ENCODE results near the gene CACNA1S. TPM values are rescaled to one million over a fixed set of nuclear protein-coding genes. Genes with fewer than 3 reads are reported as not detected.

Gene CACNA1S
- total RNA-seq, 1 donor from 2014 or later = 43.3 TPM

DNA sequence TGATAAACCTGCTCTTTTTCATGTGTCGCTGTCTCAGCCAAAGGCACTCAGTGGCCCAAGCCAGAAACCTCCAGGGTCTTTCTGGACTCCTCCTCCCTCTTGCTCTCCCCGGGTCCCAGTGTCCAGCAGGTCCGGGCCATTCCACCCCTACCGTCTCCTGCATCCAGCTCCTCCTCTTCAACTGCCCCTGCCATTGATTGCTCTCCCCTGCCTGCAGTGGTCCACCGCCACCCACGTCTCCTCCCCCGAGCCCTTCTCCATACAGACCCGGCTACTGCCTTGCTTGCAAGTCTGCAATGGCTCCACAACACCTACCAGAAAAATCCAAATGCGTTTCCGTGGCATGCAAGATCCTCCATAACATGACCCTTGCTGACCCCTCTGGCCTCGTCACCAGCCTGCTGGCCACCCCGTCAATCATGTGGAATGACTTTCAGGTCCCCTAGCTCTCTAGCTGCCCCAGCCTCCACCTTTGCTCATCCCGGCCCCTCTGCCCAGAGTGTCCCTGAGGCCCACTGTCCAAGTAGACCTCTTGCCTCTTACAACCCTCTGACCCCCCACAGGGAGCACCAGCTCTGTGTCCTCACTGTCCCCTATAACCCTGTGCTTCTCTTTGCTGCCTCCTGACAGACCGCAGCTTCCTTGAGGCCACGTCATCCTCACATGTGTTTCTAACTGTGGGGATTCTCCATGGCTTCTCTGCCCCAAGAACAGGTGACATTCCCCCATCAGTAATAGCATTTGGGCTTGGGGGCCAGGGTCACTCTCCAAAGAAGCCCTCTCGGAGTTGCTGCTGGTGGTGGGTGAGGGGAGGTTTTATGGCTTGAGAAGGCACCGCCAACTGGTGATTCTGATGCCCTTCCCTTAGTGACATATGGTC lies 15.0 kb downstream of the CACNA1S start:
- peak overlapping the region; percentile 24 to 54 (median 42) for H3K4me3 ChIP-seq (ENCODE audit: low read length in 3 of 3)
- peak overlapping the region; percentile 97 for H3K27ac ChIP-seq (ENCODE audit: low read depth, low read length)
- no peaks in the 10 kb centered on the region for H3K27me3 ChIP-seq (ENCODE audit: control insufficient read depth in 3 of 3, insufficient read depth in 3 of 3, low read length in 3 of 3)
- H3K4me1 ChIP-seq (ENCODE audit: control insufficient read depth in 3 of 3, insufficient read depth in 3 of 3, low read length in 3 of 3) = peaks cover 83 to 96% (median 94%) of the 10 kb centered on the region in 3 donors
- H3K36me3 ChIP-seq (ENCODE audit: control insufficient read depth in 3 of 3, insufficient read depth in 3 of 3, low read length in 3 of 3) = peaks cover 15 to 25% (median 19%) of the 10 kb centered on the region in 3 donors
- peak overlapping the region; percentile 44 to 92 (median 80) for H3K9ac ChIP-seq (ENCODE audit: low read depth in 1 of 3, low read length in 3 of 3)
- H3K9me3 ChIP-seq (ENCODE audit: control insufficient read depth in 3 of 3, low read length in 3 of 3) = no peaks in the 10 kb centered on the region

DNA sequence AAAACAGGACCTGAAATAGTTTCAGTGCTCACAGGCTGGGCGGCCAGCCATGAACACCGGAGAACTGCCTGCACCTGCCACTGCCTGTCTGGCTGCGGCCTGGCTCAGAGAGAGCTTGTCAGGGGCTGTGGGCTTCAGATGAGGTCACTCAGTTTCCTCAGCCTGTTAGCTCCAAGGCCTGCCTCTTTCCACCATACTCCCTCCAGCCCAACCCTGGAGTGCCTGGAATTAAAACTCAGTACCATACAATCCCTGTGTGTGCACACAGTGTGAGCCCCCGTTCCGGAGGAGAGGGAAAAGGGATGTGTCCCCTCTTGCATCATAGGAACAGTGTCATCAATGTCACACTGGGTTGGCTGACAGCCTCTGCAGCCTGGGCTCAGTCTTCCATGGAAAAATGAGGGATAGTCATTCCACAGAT lies 16.2 kb downstream of the CACNA1S start:
- Histone ChIP-seq H3K4me3 (ENCODE audit: low read length in 3 of 3) (peak overlapping the region in 2 of 3 donors; percentile 3 to 41), H3K36me3 (ENCODE audit: control insufficient read depth in 3 of 3, insufficient read depth in 3 of 3, low read length in 3 of 3) (peaks cover 20 to 29% (median 20%) of the 10 kb centered on the region in 3 donors), H3K27me3 (ENCODE audit: control insufficient read depth in 3 of 3, insufficient read depth in 3 of 3, low read length in 3 of 3) (no peaks in the 10 kb centered on the region), H3K9ac (ENCODE audit: low read depth in 1 of 3, low read length in 3 of 3) (peak overlapping the region; percentile 66 to 92 (median 80)), H3K27ac (ENCODE audit: low read depth, low read length) (peak overlapping the region; percentile 97), H3K9me3 (ENCODE audit: control insufficient read depth in 3 of 3, low read length in 3 of 3) (no peaks in the 10 kb centered on the region), H3K4me1 (ENCODE audit: control insufficient read depth in 3 of 3, insufficient read depth in 3 of 3, low read length in 3 of 3) (peaks cover 84 to 96% (median 94%) of the 10 kb centered on the region in 3 donors)

- Histone ChIP-seq H3K27ac (ENCODE audit: low read depth, low read length) (peak overlapping the region; percentile 97), H3K4me1 (ENCODE audit: control insufficient read depth in 3 of 3, insufficient read depth in 3 of 3, low read length in 3 of 3) (peaks cover 86 to 98% (median 94%) of the 10 kb centered on the region in 3 donors), H3K9me3 (ENCODE audit: control insufficient read depth in 3 of 3, low read length in 3 of 3) (no peaks in the 10 kb centered on the region), H3K9ac (ENCODE audit: low read depth in 1 of 3, low read length in 3 of 3) (peak overlapping the region; percentile 52 to 92 (median 67)), H3K27me3 (ENCODE audit: control insufficient read depth in 3 of 3, insufficient read depth in 3 of 3, low read length in 3 of 3) (no peaks in the 10 kb centered on the region), H3K36me3 (ENCODE audit: control insufficient read depth in 3 of 3, insufficient read depth in 3 of 3, low read length in 3 of 3) (peaks cover 20 to 29% (median 21%) of the 10 kb centered on the region in 3 donors), H3K4me3 (ENCODE audit: low read length in 3 of 3) (peak overlapping the region in 2 of 3 donors; percentile 16 to 64)
Observed at GRCh38 chr1:201095581-201095980, 16.6 kb downstream of the CACNA1S start.

- Histone ChIP-seq H3K4me3 (ENCODE audit: low read length in 3 of 3) (peak overlapping the region in 2 of 3 donors; percentile 23 to 64), H3K27ac (ENCODE audit: low read depth, low read length) (peak overlapping the region; percentile 97), H3K4me1 (ENCODE audit: control insufficient read depth in 3 of 3, insufficient read depth in 3 of 3, low read length in 3 of 3) (peaks cover 87 to 98% (median 95%) of the 10 kb centered on the region in 3 donors)
Observed at GRCh38 chr1:201094832-201095231, 17.4 kb downstream of the CACNA1S start.

DNA sequence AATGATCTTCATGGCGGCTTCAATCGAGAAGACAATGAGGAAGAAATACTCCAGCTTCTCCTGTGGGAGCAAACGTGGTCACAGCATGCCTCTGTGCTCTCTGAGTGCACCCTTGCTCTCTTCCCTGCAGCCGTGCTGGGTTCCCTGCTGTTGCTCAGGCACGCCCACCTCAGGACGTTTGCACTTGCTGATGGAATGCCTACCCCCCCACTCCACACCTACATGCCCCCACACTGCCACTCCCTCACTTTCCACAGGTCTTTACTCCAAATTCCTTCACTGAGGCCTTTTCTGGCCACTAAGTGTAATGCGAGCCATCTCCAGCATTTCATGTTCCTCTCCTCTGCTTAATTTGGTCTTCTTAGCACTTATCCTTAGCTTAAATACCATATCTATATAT lies 18.3 kb downstream of the CACNA1S start:
- H3K9me3 ChIP-seq (ENCODE audit: control insufficient read depth in 3 of 3, low read length in 3 of 3) = no peaks in the 10 kb centered on the region
- peak overlapping the region; percentile 48 for H3K27ac ChIP-seq (ENCODE audit: low read depth, low read length)
- peak overlapping the region in 2 of 3 donors; percentile 45 to 67 for H3K9ac ChIP-seq (ENCODE audit: low read depth in 1 of 3, low read length in 3 of 3)
- no peaks in the 10 kb centered on the region for H3K27me3 ChIP-seq (ENCODE audit: control insufficient read depth in 3 of 3, insufficient read depth in 3 of 3, low read length in 3 of 3)
- H3K4me1 ChIP-seq (ENCODE audit: control insufficient read depth in 3 of 3, insufficient read depth in 3 of 3, low read length in 3 of 3) = peaks cover 87 to 98% (median 95%) of the 10 kb centered on the region in 3 donors
- H3K4me3 ChIP-seq (ENCODE audit: low read length in 3 of 3) = peak overlapping the region in 1 of 3 donors; percentile 13
- H3K36me3 ChIP-seq (ENCODE audit: control insufficient read depth in 3 of 3, insufficient read depth in 3 of 3, low read length in 3 of 3) = peaks cover 26 to 45% (median 33%) of the 10 kb centered on the region in 3 donors

More at GRCh38 chr1:201094832-201095231, 17.4 kb downstream of the CACNA1S start:
- H3K9me3 ChIP-seq (ENCODE audit: control insufficient read depth in 3 of 3, low read length in 3 of 3) = no peaks in the 10 kb centered on the region
- peaks cover 20 to 36% (median 26%) of the 10 kb centered on the region in 3 donors for H3K36me3 ChIP-seq (ENCODE audit: control insufficient read depth in 3 of 3, insufficient read depth in 3 of 3, low read length in 3 of 3)
- H3K9ac ChIP-seq (ENCODE audit: low read depth in 1 of 3, low read length in 3 of 3) = peak overlapping the region; percentile 52 to 92 (median 67)
- no peaks in the 10 kb centered on the region for H3K27me3 ChIP-seq (ENCODE audit: control insufficient read depth in 3 of 3, insufficient read depth in 3 of 3, low read length in 3 of 3)

- H3K9ac ChIP-seq (ENCODE audit: low read depth in 1 of 3, low read length in 3 of 3) = peak overlapping the region; percentile 34 to 45 (median 45)
- peaks cover 29 to 48% (median 37%) of the 10 kb centered on the region in 3 donors for H3K36me3 ChIP-seq (ENCODE audit: control insufficient read depth in 3 of 3, insufficient read depth in 3 of 3, low read length in 3 of 3)
- H3K9me3 ChIP-seq (ENCODE audit: control insufficient read depth in 3 of 3, low read length in 3 of 3) = no peaks in the 10 kb centered on the region
- peak overlapping the region in 1 of 3 donors; percentile 13 for H3K4me3 ChIP-seq (ENCODE audit: low read length in 3 of 3)
- no peaks in the 10 kb centered on the region for H3K27me3 ChIP-seq (ENCODE audit: control insufficient read depth in 3 of 3, insufficient read depth in 3 of 3, low read length in 3 of 3)
- peaks cover 86 to 98% (median 94%) of the 10 kb centered on the region in 3 donors for H3K4me1 ChIP-seq (ENCODE audit: control insufficient read depth in 3 of 3, insufficient read depth in 3 of 3, low read length in 3 of 3)
- peak overlapping the region; percentile 48 for H3K27ac ChIP-seq (ENCODE audit: low read depth, low read length)
Observed at GRCh38 chr1:201093561-201093960, 18.7 kb downstream of the CACNA1S start.

GRCh38 chr1:201092738-201093137 lies 19.5 kb downstream of the CACNA1S start:
- Histone ChIP-seq H3K36me3 (ENCODE audit: control insufficient read depth in 3 of 3, insufficient read depth in 3 of 3, low read length in 3 of 3) (peaks cover 29 to 52% (median 41%) of the 10 kb centered on the region in 3 donors), H3K9ac (ENCODE audit: low read depth in 1 of 3, low read length in 3 of 3) (peak overlapping the region in 1 of 3 donors; percentile 22), H3K4me1 (ENCODE audit: control insufficient read depth in 3 of 3, insufficient read depth in 3 of 3, low read length in 3 of 3) (peaks cover 78 to 93% (median 86%) of the 10 kb centered on the region in 3 donors), H3K9me3 (ENCODE audit: control insufficient read depth in 3 of 3, low read length in 3 of 3) (no peaks in the 10 kb centered on the region), H3K27ac (ENCODE audit: low read depth, low read length) (peak overlapping the region; percentile 48), H3K27me3 (ENCODE audit: control insufficient read depth in 3 of 3, insufficient read depth in 3 of 3, low read length in 3 of 3) (no peaks in the 10 kb centered on the region), H3K4me3 (ENCODE audit: low read length in 3 of 3) (no peak overlapping the region)

DNA sequence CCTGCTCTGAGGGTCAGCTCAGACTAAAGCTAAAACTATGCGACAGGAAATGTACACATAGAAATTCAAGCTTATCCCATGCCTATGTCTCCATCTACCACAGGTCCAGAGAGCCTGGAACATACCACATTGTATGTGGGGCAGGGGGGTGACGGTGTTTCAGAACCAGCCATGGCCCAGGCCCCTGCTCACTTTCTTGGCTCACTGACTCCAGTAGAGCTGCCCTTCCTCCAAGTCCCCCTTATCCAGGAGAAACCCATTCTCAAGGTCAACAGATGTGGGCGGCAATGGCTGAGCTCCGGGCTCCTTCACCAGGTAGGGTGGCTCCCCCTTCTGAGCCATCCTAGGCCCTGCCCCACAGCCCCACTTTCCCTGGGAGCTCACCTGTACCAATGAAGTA lies 21.0 kb downstream of the CACNA1S start:
- Histone ChIP-seq H3K27ac (ENCODE audit: low read depth, low read length) (peak overlapping the region; percentile 48), H3K36me3 (ENCODE audit: control insufficient read depth in 3 of 3, insufficient read depth in 3 of 3, low read length in 3 of 3) (peaks cover 41 to 63% (median 49%) of the 10 kb centered on the region in 3 donors), H3K9ac (ENCODE audit: low read depth in 1 of 3, low read length in 3 of 3) (peak overlapping the region in 1 of 3 donors; percentile 27)

DNA sequence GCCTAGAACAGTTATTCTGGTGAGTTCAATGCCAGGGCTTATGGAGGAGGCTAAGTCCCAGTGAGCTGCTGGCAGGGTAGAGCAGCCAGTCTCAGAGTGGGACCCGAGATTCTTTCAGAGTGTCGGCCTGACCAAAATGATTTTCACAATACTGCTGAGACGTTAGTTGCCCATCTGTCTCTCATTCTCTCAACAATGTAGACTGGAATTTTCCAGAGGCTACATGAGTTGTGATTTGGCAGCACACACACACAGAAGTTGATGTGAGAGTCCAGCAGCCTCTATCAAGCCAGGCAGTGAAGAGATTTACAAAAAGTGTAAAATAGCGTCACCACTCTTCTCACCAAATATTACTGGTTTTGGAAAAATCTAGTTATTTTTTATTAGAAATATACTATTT lies 21.7 kb downstream of the CACNA1S start:
- H3K4me1 ChIP-seq (ENCODE audit: control insufficient read depth in 3 of 3, insufficient read depth in 3 of 3, low read length in 3 of 3) = peaks cover 58 to 78% (median 65%) of the 10 kb centered on the region in 3 donors

More for the DNA sequence above, 21.0 kb downstream of the CACNA1S start:
- Histone ChIP-seq H3K9me3 (ENCODE audit: control insufficient read depth in 3 of 3, low read length in 3 of 3) (no peaks in the 10 kb centered on the region), H3K27me3 (ENCODE audit: control insufficient read depth in 3 of 3, insufficient read depth in 3 of 3, low read length in 3 of 3) (no peaks in the 10 kb centered on the region), H3K4me3 (ENCODE audit: low read length in 3 of 3) (no peak overlapping the region), H3K4me1 (ENCODE audit: control insufficient read depth in 3 of 3, insufficient read depth in 3 of 3, low read length in 3 of 3) (peaks cover 63 to 81% (median 71%) of the 10 kb centered on the region in 3 donors)

More for the DNA sequence above, 21.7 kb downstream of the CACNA1S start:
- H3K9ac ChIP-seq (ENCODE audit: low read depth in 1 of 3, low read length in 3 of 3) = peak overlapping the region in 1 of 3 donors; percentile 60
- peak overlapping the region; percentile 45 for H3K27ac ChIP-seq (ENCODE audit: low read depth, low read length)
- no peak overlapping the region for H3K4me3 ChIP-seq (ENCODE audit: low read length in 3 of 3)
- no peaks in the 10 kb centered on the region for H3K9me3 ChIP-seq (ENCODE audit: control insufficient read depth in 3 of 3, low read length in 3 of 3)
- H3K27me3 ChIP-seq (ENCODE audit: control insufficient read depth in 3 of 3, insufficient read depth in 3 of 3, low read length in 3 of 3) = no peaks in the 10 kb centered on the region
- peaks cover 44 to 71% (median 56%) of the 10 kb centered on the region in 3 donors for H3K36me3 ChIP-seq (ENCODE audit: control insufficient read depth in 3 of 3, insufficient read depth in 3 of 3, low read length in 3 of 3)

Data from skeletal muscle tissue (tissue), 4 donors.